Motor neuron (in vitro differentiated cells): ENCODE results near the gene CAMTA1. TPM values are rescaled to one million over a fixed set of nuclear protein-coding genes. Genes with fewer than 3 reads are reported as not detected.
A peak's percentile ranks its signal among the peaks of the same experiment; 100 is the strongest.

Source experiments
- ATAC-seq, 8 experiments: fragments of 200-7000 bp; cut with Tn5 transposase; replicated peaks in 6 of 8; 2 replicates each; pipeline ENCODE4 v1.8.0; 2021; ENCODE audit warnings: mild to moderate bottlenecking in 8 of 8, moderate library complexity in 8 of 8
- H3K27ac ChIP-seq, 2 donors: fragments of 250-450 bp; sonication (Bioruptor Pico); 2 replicates each; pipeline ENCODE4 v1.9.0; 2021; ENCODE audit warnings: antibody characterized with exemption in 2 of 2, mild to moderate bottlenecking in 2 of 2, moderate library complexity in 1 of 2
- H3K4me1 ChIP-seq, 2 donors: fragments of 250-450 bp; sonication (Bioruptor Pico); replicated peaks in 1 of 2; 2 replicates each; pipeline ENCODE4 v1.6.1; 2021; ENCODE audit warnings: antibody characterized with exemption in 2 of 2, mild to moderate bottlenecking in 2 of 2, moderate library complexity in 1 of 2
- H3K4me3 ChIP-seq, 5 donors: fragments of 250-450 bp; sonication (Bioruptor Pico); 2 replicates each; pipeline ENCODE4 v1.9.0; 2021; ENCODE audit warnings: antibody characterized with exemption in 5 of 5, mild to moderate bottlenecking in 5 of 5, moderate library complexity in 4 of 5
- WGBS, 10 experiments: fragments of 450-650 bp; shearing (Covaris generic); methylation state at CpG; one replicate each; pipeline ENCODE4 v1.0.0; 2022; 5-methylcytosine and 5-hydroxymethylcytosine counted together
- in situ Hi-C, 9 experiments: fragments of 400-800 bp; cut with MboI; loops; one replicate each; pipeline ENCODE4 v1.15.0; 2021; ENCODE audit warnings: low sequenced_read_pairs in 9 of 9, low pct_unique_long_range_greater_than_20kb in 2 of 9; ENCODE audit not compliant: unreplicated experiment in 9 of 9
- total RNA-seq, 8 experiments: library from RNA; unstranded; fragments of 300-600 nt; gene quantifications; 2 replicates each; pipeline versions ENCODE4 v1.2.3 to v1.2.4, GENCODE V29; 2022

CAMTA1 gene
- total RNA-seq, 8 experiments from 2014 or later, result 38.5 to 145 (median 77.6) TPM

- in situ Hi-C loops, result loop anchor here in 1 of 9 experiments (25.0 kb wide), 1 partner anchor 101 kb away; no protein-coding TSS in a partner anchor
- H3K4me1 ChIP-seq, result peaks cover 15 to 22% of the 10 kb centered on the region in 2 donors
- no peak for ATAC-seq
Observed at GRCh38 chr1:7487766-7488474, 702.7 kb downstream of the CAMTA1 start.

GRCh38 chr1:7488475-7488842 lies 703.2 kb downstream of the CAMTA1 start:
- no peak overlapping the region for H3K27ac ChIP-seq
- WGBS, 10 experiments, result 60 to 100% (median 100%) methylated on average over 1 of the region's 1 CpG; no CpG with 5 or more reads in 7 of the 10 experiments
- in situ Hi-C loops, result loop anchor here in 1 of 9 experiments (25.0 kb wide), 1 partner anchor 101 kb away; no protein-coding TSS in a partner anchor
- ATAC-seq, result no peak
- H3K4me3 ChIP-seq, result no peak overlapping the region
- H3K4me1 ChIP-seq, result peaks cover 13 to 18% of the 10 kb centered on the region in 2 donors

More at GRCh38 chr1:7487766-7488474, 702.7 kb downstream of the CAMTA1 start:
- 43 to 90% (median 73%) methylated on average over 4 to 7 of the region's 8 CpGs; no CpG with 5 or more reads in 5 of the 10 experiments for WGBS, 10 experiments
- no peak overlapping the region for H3K4me3 ChIP-seq
- H3K27ac ChIP-seq, result no peak overlapping the region

GRCh38 chr1:7489586-7489985 lies 704.3 kb downstream of the CAMTA1 start:
- no peak for ATAC-seq
- Histone ChIP-seq H3K4me1 (peaks cover 23 to 25% of the 10 kb centered on the region in 2 donors), H3K4me3 (no peak overlapping the region), H3K27ac (no peak overlapping the region)
- WGBS, 10 experiments, result 87 to 100% (median 94%) methylated on average over 1 to 9 of the region's 13 CpGs; no CpG with 5 or more reads in 5 of the 10 experiments
- in situ Hi-C loops, result loop anchor here in 1 of 9 experiments (25.0 kb wide), 1 partner anchor 102 kb away; no protein-coding TSS in a partner anchor

- in situ Hi-C loops, result loop anchor here in 1 of 9 experiments (25.0 kb wide), 1 partner anchor 103 kb away; no protein-coding TSS in a partner anchor
- ATAC-seq, result no peak
- Histone ChIP-seq H3K4me1 (peaks cover 27 to 31% of the 10 kb centered on the region in 2 donors), H3K4me3 (no peak overlapping the region), H3K27ac (no peak overlapping the region)
- WGBS, 10 experiments, result 40 to 100% (median 93%) methylated on average over 1 to 7 of the region's 10 CpGs; no CpG with 5 or more reads in 1 of the 10 experiments
Observed at GRCh38 chr1:7490576-7490975, 705.3 kb downstream of the CAMTA1 start.

GRCh38 chr1:7491109-7491817 lies 706.0 kb downstream of the CAMTA1 start:
- no peak overlapping the region for H3K4me3 ChIP-seq
- peaks cover 34 to 38% of the 10 kb centered on the region in 2 donors for H3K4me1 ChIP-seq
- H3K27ac ChIP-seq, result no peak overlapping the region
- in situ Hi-C loops, result loop anchor here in 1 of 9 experiments (25.0 kb wide), 1 partner anchor 104 kb away; no protein-coding TSS in a partner anchor
- no peak for ATAC-seq
- 0 to 88% (median 39%) methylated on average over 1 to 15 of the region's 17 CpGs for WGBS, 10 experiments

- H3K4me3 ChIP-seq, result no peak overlapping the region
- peak in 1 of 8 experiments; percentile 24 for ATAC-seq
- no peak overlapping the region for H3K27ac ChIP-seq
- peaks cover 39 to 43% of the 10 kb centered on the region in 2 donors for H3K4me1 ChIP-seq
- 9 to 100% (median 40%) methylated on average over 1 to 7 of the region's 7 CpGs; no CpG with 5 or more reads in 3 of the 10 experiments for WGBS, 10 experiments
- in situ Hi-C loops, result loop anchor here in 1 of 9 experiments (25.0 kb wide), 1 partner anchor 104 kb away; no protein-coding TSS in a partner anchor
Observed at GRCh38 chr1:7491818-7492173, 706.5 kb downstream of the CAMTA1 start.

- no peak overlapping the region for H3K4me3 ChIP-seq
- peak overlapping the region in 1 of 2 donors; percentile 44 for H3K27ac ChIP-seq
- whole genome bisulfite sequencing, 10 experiments, result 37 to 86% (median 53%) methylated on average over 1 to 16 of the region's 17 CpGs; no CpG with 5 or more reads in 3 of the 10 experiments
- peaks cover 49 to 53% of the 10 kb centered on the region in 2 donors for H3K4me1 ChIP-seq
- in situ Hi-C loops, result loop anchor here in 1 of 9 experiments (25.0 kb wide), 1 partner anchor 107 kb away; no protein-coding TSS in a partner anchor
- ATAC-seq, result peak in 5 of 8 experiments; percentile 19 to 73 (median 71)
Observed at GRCh38 chr1:7493711-7494454, 708.6 kb downstream of the CAMTA1 start.

- Histone ChIP-seq H3K27ac (peak overlapping the region; percentile 35 to 41), H3K4me3 (no peak overlapping the region), H3K4me1 (peaks cover 57 to 61% of the 10 kb centered on the region in 2 donors)
- 14 to 80% (median 27%) methylated on average over 2 to 6 of the region's 11 CpGs; no CpG with 5 or more reads in 5 of the 10 experiments for WGBS, 10 experiments
- peak in 5 of 8 experiments; percentile 78 to 86 (median 80) for ATAC-seq
- in situ Hi-C loops, result loop anchor here in 1 of 9 experiments (25.0 kb wide), 1 partner anchor 109 kb away; no protein-coding TSS in a partner anchor
Observed at GRCh38 chr1:7495962-7496361, 710.7 kb downstream of the CAMTA1 start.

GRCh38 chr1:7497107-7497637 lies 711.9 kb downstream of the CAMTA1 start:
- H3K27ac ChIP-seq, result peak overlapping the region; percentile 35 to 41
- peaks cover 59 to 61% of the 10 kb centered on the region in 2 donors for H3K4me1 ChIP-seq
- in situ Hi-C loops, result loop anchor here in 1 of 9 experiments (25.0 kb wide), 1 partner anchor 110 kb away; no protein-coding TSS in a partner anchor
- ATAC-seq, result no peak
- WGBS, 10 experiments, result 57 to 100% (median 93%) methylated on average over 1 to 9 of the region's 12 CpGs; no CpG with 5 or more reads in 4 of the 10 experiments
- H3K4me3 ChIP-seq, result no peak overlapping the region

GRCh38 chr1:7500381-7501083 lies 715.3 kb downstream of the CAMTA1 start:
- peak overlapping the region; percentile 8 to 47 for H3K27ac ChIP-seq
- H3K4me3 ChIP-seq, result no peak overlapping the region
- peak in 6 of 8 experiments; percentile 5 to 61 (median 10) for ATAC-seq
- peaks cover 49 to 54% of the 10 kb centered on the region in 2 donors for H3K4me1 ChIP-seq
- WGBS, 10 experiments, result 42 to 92% (median 84%) methylated on average over 2 to 16 of the region's 22 CpGs; no CpG with 5 or more reads in 2 of the 10 experiments
- in situ Hi-C loops, result no loop called here

GRCh38 chr1:7501084-7501491 lies 715.8 kb downstream of the CAMTA1 start:
- 0 to 50% (median 43%) methylated on average over 1 to 8 of the region's 10 CpGs; no CpG with 5 or more reads in 5 of the 10 experiments for WGBS, 10 experiments
- in situ Hi-C loops, result no loop called here
- peaks cover 44 to 49% of the 10 kb centered on the region in 2 donors for H3K4me1 ChIP-seq
- peak in 6 of 8 experiments; percentile 19 to 76 (median 54) for ATAC-seq
- peak overlapping the region; percentile 8 to 47 for H3K27ac ChIP-seq
- H3K4me3 ChIP-seq, result no peak overlapping the region
